ENCODE measurements around the gene STK39.

STK39 gene

DNA sequence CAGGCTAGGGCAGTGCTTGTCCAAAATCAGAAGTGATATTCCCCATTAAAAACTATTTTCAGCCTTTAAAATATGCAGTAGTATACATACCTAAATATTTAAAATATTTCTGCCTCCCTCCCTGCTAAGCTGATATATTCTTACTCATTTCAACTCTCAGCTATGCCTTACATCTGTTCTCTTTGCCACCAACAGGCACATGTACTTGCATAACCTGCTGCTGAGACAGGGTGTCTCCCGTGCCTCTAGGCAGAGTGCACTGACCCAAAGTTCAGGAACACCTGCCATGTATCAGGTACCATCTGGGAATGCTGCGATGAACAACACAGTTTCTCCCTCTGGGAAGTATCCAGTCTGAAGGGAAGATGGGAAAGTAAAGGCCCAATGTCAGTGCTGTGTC is 91.7 kb downstream of the STK39 start:
- no peak for DNase-seq

DNA sequence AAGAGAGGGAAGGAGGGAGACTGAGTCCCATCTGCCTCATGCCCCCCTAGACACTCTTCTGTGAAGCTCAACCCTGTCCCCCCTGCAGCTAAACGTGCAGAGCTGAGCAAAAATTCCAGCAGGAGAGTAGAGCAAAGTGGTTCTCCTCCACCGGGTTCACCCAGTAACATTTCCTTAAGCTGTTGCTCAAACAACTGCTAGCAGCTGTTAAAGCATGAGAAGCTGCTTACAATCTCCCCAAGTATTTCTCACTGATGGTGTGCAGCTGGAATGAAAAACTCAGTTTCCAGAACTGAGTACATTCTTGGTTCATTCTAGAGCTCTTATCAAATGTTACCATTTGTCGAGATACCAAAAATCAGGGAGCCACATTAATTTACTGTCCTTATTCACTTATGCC is 92.3 kb downstream of the STK39 start:
- DNase-seq = no peak

- no peak for DNase-seq
Measured at GRCh38 chr2:168152902-168153530, 94.4 kb downstream of the STK39 start.

DNA sequence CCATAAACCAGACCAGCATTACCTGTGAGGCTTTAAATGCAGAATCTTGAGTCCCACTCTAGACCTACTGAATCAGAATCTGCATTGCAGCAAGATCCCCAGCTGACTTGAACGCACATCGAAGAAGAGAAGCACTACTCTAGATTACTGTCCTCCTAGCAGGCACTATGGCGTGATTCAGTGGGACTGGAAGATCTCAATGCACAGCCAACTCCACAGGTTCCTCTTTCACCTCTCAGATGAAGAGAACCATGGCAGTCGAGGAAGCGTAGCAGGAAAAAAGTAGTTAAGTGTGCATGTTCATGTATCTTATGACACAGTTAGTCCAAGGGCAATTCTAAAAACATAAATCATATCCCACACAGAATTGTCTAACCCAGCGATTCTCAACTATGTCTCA is 97.4 kb downstream of the STK39 start:
- DNase-seq = no peak

GRCh38 chr2:168149150-168149974 is 98.0 kb downstream of the STK39 start:
- no peak for DNase-seq

DNA sequence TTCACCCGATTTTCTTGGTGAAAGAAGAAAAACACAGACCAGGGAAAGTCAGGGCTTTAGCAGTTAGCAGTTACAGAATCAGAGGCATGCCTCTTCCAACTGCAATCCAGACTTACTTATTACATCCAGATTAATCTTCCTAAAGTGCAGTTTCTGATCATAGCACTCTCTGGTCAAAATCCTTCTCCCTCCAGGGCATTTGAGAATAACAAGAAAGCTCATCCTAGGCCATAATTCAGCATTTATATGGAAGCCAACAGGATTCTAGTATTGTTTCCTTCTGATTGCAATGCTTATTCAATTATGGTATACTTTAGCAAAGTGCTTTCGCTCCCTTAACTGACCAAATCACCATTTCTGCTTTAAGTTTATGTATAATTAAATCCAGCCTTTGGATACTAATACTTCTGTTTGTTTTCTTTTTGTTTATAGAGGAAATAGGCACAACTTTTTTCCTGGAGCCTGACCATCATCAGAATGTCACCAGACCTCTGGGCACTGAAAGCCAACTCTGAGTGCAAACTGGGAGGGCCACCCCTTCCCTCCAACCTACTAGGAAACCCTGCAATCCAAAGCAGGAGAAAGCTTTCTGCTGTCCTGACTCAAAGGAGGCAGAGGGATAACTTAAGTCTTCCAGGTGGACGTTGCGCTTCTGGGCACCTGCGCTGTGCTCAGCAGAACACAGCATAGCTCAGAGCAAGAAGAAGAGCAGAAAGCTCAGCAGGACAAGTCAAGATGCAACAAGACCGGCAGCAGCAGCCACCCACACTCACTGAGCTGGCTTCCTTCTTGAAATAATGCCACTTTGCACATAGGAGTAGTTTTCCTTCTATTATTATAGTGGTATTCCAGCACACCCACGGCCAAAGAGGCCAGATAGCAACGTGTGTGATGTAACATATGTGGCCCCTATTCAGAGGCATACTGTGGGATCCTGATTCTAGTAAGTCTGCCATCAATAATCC is 99.3 kb downstream of the STK39 start:
- DNase-seq = no peak

GRCh38 chr2:168146892-168147810 is 100.2 kb downstream of the STK39 start:
- DNase-seq = no peak

DNA sequence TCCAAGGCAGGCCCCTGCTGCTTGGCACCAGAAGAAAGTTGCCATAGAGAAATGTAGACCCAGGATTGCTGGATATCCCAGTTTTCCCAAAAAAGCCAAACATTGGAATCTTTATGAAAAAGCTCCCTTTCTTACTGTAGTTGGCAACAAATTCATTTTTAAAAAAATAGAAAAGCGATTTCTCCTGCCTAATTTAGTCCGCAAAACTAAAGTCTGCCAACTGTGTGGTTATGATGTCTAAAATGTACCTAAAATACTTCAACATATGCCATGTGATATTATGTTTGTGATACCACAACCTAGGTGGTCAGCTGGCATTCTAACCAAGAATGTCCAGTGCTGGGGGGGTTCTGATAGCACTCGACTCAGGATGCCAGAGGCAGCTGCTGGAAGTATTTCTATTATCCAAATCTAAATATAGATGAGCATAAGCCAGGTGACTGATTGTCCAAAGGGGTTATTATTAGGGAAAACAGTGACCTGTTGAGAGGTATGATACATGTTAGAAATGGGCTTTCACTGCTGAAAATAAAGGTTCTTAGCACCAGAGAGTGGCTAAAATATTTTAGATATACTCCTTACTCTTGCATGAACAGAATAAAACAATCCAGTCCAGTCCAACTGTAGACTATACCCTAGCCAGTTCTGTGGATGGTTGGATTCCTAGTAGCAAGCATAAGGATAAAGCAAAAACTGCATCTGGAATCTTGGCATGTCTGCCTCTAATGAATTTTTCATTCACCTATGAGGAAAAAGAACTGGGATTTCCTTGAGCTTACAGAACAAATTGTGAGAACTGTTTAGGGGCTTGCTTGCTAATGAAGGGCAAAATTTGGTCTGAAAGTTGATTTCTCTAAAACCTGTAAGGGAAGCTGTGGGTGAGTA is 101.7 kb downstream of the STK39 start:
- DNase-seq = no peak

GRCh38 chr2:168145011-168145410 is 102.4 kb downstream of the STK39 start:
- no peak for DNase-seq

DNA sequence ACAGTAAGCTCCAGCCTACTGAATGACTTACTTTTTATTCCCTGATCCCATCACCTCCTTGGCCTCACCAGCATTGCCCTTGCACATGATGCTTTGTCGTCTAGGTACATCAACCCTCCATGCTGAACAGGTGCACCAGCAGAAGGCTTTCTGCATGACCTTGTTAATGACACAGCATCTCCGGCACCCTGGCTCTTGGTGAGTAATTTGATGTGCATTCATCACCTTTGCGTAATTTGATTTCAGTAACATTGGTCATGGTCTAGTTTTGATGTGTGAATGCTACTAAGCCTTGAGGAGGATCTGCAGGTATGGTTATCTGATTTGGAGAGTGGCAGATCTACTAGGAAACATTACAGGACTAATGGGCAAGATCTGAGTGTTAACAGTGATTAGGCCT is 103.6 kb downstream of the STK39 start:
- DNase-seq = no peak

GRCh38 chr2:168140892-168141291 is 106.5 kb downstream of the STK39 start:
- DNase-seq = no peak

DNA sequence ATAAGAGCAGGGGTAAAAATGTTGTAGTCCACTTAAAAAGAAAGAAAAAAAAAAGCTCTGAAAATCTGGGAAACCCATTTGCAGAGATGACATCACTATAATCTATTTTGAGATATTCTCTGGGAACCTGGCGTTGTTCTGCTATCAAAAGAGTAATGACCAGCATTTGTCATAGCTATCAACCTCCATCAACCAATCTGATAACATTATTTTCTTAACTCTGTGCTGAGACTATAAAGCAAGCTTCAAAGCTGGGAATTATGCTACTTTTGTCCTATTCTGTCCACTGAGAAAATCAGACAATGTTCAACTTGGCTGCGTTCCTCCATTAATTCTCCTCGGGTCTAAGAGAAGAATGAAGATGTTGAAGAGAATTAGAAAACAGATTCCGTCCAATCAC is 107.5 kb downstream of the STK39 start:
- DNase-seq = no peak

- no peak for DNase-seq
Measured at GRCh38 chr2:168138901-168139300, 108.5 kb downstream of the STK39 start.

- no peak for DNase-seq
Measured at GRCh38 chr2:168138374-168138773, 109.0 kb downstream of the STK39 start.

GRCh38 chr2:168137510-168138180 is 109.8 kb downstream of the STK39 start:
- no peak for DNase-seq

DNA sequence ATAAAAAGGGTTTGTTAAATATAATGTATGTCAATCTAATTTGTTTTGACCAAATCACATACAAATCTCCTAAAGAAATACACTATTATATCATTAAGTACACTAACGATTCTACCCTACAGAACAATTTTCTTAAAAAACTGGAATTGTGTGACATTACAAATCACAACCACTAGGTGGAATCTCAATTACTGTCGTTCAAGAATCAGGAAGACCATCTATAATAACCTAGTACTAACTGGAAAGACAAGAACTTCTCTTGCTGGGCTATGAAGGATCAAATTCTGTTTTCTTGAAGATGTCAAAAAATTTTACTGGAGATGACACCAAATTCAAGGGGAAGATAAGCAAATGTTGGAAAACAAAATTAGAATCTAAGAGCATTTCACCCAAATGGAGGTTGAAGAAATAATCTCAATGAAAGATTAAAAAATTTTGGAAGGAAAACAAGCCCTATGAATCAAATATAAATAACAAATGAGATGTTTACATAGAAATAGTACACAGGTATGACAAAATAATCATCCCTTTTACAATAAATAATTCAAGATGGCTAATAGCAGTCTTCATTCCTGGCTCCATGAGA is 110.9 kb downstream of the STK39 start:
- DNase-seq = no peak

- DNase-seq = no peak
Measured at GRCh38 chr2:168135630-168136029, 111.8 kb downstream of the STK39 start.

DNA sequence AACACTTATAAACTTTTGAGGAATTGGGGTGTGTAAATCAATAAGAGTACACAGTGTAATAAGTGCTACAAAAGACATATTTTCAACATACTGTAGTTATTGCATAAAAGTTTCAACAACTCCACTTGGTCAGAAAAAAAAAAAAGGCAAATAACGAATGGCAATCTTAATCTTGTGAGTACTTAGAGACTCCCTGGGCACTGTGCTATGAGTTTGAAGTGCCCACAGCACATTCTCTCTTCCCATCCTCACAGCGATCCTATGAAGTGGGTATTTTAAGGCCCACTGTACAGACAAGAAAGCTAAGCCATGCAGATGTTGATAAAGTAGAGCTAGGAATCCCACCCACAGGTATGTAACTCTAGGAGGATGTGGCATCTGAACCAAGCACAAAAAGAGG is 112.3 kb downstream of the STK39 start:
- DNase-seq = no peak

DNA sequence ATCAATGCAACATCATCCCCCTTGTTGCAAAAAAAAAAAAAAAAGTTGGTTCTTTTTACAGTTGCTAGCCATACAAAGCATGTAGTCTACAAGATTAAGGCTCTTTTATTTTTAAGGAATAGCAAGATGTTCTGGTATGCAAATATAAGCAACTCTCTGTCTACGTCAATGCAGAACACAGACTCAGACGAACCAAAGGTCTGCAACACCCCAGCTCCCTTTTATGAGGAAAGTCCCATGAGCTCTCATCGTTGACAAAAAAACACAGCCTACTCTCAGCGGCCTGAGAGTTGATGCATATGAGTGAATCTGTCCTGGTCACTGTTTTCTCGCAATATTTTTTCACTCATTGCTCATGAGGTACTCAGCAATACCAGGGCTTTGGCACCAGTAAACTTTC is 112.9 kb downstream of the STK39 start:
- DNase-seq = no peak

DNA sequence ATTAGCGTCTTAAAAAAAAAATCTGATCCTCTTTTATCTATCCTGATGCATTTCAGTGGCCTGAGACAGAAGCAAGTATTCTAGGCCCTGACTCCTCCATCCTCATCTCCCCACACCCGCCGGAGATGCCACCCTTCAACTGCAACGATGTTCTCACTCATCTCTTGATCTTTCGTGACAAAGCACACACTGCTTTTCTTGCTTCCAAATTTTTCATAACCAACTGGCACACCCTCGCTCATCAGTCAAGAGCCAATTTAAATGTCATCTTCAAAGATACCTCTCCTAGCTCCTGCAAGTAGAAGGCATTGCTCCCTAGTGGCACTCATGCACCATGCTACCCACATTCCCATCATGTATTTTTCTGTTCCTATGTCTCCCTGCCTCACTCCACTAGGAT is 115.0 kb downstream of the STK39 start:
- no peak for DNase-seq

Data from NK-92 treated with Interleukin-12 subunit alpha and Interleukin-12 subunit beta, amount 100 ng/mL, for 24 hours (cell line).